HEK293T (cell line): ENCODE data around the gene ELP5.

Experiments
- ARNT ChIP-seq: fragments of 450-650 bp; IDR thresholded peaks from 2 replicates; pipeline ENCODE4 v1.6.1; 2017; ENCODE audit warnings: mild to moderate bottlenecking
- BHLHE40 ChIP-seq: fragments of 450-650 bp; IDR thresholded peaks from 2 replicates; pipeline ENCODE4 v1.6.1; 2016; ENCODE audit warnings: mild to moderate bottlenecking, moderate library complexity, borderline replicate concordance
- CTBP1 ChIP-seq: fragments of 450-650 bp; IDR thresholded peaks from 2 replicates; pipeline ENCODE4 v1.6.1; 2016; ENCODE audit warnings: borderline replicate concordance
- ELF4 ChIP-seq: fragments of 450-650 bp; IDR thresholded peaks from 2 replicates; pipeline ENCODE4 v1.6.1; 2017; ENCODE audit warnings: antibody characterized with exemption
- FOXA1 ChIP-seq: fragments of 450-650 bp; IDR thresholded peaks from 2 replicates; pipeline ENCODE4 v1.6.1; 2016; ENCODE audit warnings: mild to moderate bottlenecking
- FOXK2 ChIP-seq: fragments of 450-650 bp; IDR thresholded peaks from 2 replicates; pipeline ENCODE4 v1.6.1; 2016; ENCODE audit warnings: mild to moderate bottlenecking
- FOXM1 ChIP-seq: fragments of 450-650 bp; IDR thresholded peaks from 2 replicates; pipeline ENCODE4 v1.6.1; 2017; ENCODE audit warnings: mild to moderate bottlenecking, borderline replicate concordance
- LEF1 ChIP-seq: fragments of 450-650 bp; IDR thresholded peaks from 2 replicates; pipeline ENCODE4 v1.6.1; 2017; ENCODE audit warnings: mild to moderate bottlenecking, borderline replicate concordance
- NFRKB ChIP-seq: fragments of 450-650 bp; IDR thresholded peaks from 2 replicates; pipeline ENCODE4 v1.6.1; 2016; ENCODE audit warnings: mild to moderate bottlenecking, moderate library complexity
- SP1 ChIP-seq: fragments of 450-650 bp; IDR thresholded peaks from 2 replicates; pipeline ENCODE4 v1.6.1; 2017
- SUZ12 ChIP-seq: fragments of 450-650 bp; IDR thresholded peaks from 2 replicates; pipeline ENCODE4 v1.6.1; 2016; ENCODE audit warnings: mild to moderate bottlenecking
- TARDBP ChIP-seq: fragments of 450-650 bp; IDR thresholded peaks from 2 replicates; pipeline ENCODE4 v1.6.1; 2016

DNA sequence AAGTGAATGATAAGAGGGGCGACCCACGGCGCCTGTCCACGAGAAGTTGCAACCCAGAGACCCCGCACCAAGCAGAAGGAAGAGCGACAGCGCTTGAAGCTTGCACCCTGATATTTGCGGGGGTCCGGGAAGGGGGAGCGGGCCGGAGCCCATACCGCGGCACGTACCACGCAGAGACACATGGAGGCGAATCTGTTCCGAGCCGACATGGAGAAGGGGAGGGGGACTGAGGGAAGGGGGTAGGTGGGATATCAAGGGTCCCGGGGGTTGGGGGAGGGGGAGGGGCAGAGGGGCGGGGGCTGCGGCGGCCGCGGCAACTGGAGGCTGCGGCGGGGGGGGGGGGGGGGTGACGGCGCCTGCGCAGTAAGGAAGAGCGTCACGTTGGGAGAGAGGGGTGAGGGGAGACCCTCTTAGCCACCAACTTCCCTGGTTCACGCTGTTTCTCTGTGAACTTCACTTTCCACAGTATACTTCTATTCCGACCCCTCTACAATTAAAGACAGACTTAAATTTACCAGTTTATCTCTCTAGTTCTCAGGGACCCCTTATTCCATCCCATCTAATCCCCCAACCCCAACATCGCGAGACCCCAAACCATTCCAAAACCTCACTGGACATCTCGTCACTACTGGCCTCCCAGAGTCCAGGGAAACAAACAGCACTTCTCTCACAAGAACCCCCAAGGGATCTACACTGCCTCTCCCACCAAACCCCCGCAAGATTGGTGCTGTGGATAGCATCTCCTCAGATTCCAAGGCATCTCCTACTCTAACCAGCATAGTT is 40.3 kb upstream of the ELP5 start:
- no peak for TF ChIP-seq SUZ12
- TF ChIP-seq SP1: no peak
- TF ChIP-seq FOXK2: no peak
- TF ChIP-seq NFRKB: no peak
- TF ChIP-seq CTBP1: no peak
- no peak for TF ChIP-seq TARDBP
- no peak for TF ChIP-seq FOXM1
- TF ChIP-seq ELF4: no peak
- no peak for TF ChIP-seq LEF1
- no peak for TF ChIP-seq BHLHE40
- no peak for TF ChIP-seq FOXA1
- TF ChIP-seq ARNT: no peak
